HG02970 (cell line): Measurements from ENCODE around the gene SLC15A2.
"Not testable (repeated sequence)": the region's sequence is repeated elsewhere in the genome, so short reads cannot be mapped to it uniquely, and the experiment has no call there.

ENCODE experiments used
- ATAC-seq: cut with Tn5 transposase; IDR thresholded peaks from one replicate; pipeline ENCODE4 v1.9.1; 2021; ENCODE audit warnings: mild to moderate bottlenecking, moderate library complexity, moderate number of reproducible peaks; ENCODE audit not compliant: unreplicated experiment, low FRiP score

Gene SLC15A2

GRCh38 chr3:121918779-121919483 lies 24.7 kb downstream of the SLC15A2 start:
- ATAC-seq: no peak

DNA sequence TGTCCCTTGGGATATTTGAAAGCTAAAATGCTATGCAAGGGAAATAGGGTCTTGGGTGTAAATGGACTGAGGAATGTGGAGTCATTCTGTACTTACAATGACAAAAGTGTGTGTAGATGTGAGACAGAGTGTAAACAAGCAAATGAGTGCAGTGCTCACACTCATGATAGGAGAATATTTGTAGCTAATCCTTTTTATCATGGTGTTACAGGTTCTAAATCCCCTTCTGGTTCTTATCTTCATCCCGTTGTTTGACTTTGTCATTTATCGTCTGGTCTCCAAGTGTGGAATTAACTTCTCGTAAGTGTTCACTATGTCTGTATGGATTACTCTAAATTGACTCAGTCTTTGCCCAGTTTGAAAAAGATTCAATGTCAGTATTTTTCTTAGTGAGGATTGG lies 30.5 kb downstream of the SLC15A2 start:
- ATAC-seq: no peak

DNA sequence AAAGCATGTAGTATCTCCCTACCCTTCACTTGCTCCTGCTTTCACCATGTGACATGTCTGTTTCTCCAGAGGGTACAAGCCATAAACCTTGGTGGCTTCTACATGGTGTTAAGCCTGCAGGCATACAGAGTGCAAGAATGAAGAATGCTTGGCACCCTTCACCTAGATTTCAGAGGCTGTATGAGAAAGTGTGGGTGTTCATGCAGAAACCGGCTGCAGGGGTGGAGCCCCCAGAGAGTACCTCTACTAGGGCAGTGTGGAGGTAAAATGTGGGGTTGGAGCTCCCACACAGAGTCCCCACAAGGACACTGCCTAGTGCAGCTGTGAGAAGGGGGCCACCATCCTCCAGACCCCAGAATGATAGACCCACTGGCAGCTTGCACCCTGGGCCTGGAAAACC lies 32.2 kb downstream of the SLC15A2 start:
- no peak for ATAC-seq

GRCh38 chr3:121938141-121938855 lies 44.1 kb downstream of the SLC15A2 start:
- not testable (repeated sequence) for ATAC-seq

GRCh38 chr3:121941592-121941991 lies 47.4 kb downstream of the SLC15A2 start:
- ATAC-seq: no peak

- no peak for ATAC-seq
Observed at GRCh38 chr3:121942116-121942786, 48.0 kb downstream of the SLC15A2 start.

GRCh38 chr3:121943431-121943830 lies 49.2 kb downstream of the SLC15A2 start:
- no peak for ATAC-seq

- ATAC-seq: no peak
Observed at GRCh38 chr3:121948641-121949040, 54.4 kb downstream of the SLC15A2 start.

DNA sequence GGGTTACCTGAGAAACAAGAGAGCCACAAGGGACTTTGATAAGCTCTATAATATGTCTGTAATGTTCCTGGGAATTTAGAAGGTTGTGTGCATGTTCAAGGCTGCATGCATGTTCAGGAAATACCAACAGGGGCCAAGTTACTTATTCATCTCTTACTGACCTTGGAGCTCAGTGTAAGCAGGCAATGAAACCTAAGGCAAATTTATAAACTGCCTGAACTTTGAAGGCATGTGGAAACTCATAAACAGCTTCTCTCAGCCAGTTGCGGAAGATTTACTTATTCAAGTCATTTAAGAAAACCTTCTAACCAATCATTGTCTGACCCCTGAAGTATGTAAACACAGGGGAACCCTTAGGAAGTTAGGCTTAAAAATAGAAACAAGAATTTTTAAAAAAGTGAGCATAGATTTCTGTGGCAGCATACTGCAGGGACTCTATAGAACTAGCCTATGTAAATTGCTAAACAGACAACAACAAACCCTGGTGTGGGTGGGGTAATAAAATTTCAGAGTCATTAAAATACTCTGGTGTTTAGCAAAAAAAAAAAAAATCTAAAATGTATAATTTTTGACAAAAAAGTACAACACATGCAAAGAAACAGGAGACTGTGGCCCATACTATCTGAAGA lies 57.2 kb downstream of the SLC15A2 start:
- no peak for ATAC-seq

DNA sequence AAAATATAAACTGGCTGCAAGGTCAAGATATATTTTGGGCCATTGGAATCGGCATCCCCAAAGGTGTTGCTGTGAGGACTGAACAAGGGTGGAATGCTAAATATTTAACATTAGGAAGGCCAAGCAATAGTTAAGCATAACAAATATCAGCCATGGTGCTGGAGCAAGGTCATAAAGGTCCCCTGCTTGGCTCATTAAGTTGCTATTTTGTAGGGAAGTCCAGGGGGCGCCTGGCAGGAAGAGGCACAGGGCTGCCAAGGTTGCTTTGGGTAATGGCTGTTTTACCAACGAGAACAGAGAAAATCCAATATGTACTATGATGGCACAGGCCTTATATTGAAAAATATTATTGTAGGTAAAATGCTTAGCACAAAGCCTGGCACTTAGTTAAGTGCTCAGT lies 62.2 kb downstream of the SLC15A2 start:
- ATAC-seq: no peak

GRCh38 chr3:121957674-121958415 lies 63.6 kb downstream of the SLC15A2 start:
- no peak for ATAC-seq

- ATAC-seq: no peak
Observed at GRCh38 chr3:121958801-121959200, 64.6 kb downstream of the SLC15A2 start.

DNA sequence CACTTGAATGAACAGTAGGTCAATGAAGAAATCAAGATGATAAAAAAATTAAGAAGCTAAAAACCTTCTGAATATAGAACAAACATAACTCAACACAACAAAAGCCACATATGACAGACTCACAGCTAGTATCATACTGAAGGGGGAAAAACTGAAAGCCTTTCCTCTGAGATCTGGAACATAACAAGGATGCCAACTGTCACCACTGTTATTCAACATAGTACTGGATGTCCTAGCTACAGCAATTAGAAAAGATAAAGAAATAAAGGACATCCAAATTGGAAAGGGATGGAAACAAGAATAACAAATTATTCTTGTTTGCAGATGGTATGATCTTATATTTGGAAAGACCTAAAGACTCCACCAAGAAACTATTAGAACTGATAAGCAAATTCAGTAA lies 67.1 kb downstream of the SLC15A2 start:
- ATAC-seq: no peak

- ATAC-seq: no peak
Observed at GRCh38 chr3:121962443-121962842, 68.2 kb downstream of the SLC15A2 start.

DNA sequence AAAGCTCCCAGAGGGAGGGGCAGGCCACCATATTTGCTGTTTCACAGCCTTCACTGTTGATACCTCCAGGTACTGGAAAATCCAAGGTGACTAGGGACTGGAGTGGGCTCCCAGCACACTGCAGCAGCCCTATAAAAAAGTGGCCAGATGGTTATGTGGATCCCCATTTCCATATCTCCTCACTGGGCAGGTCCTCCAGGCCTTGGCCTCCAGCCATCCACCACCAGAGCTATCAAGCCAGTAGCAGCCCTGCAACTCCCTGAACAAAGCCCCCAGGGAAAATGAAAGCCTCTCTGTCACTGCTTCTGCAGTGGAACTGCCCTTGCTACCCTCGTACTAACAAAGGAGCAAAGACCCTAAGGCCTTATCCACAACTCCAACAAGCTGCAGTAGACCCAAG lies 69.4 kb downstream of the SLC15A2 start:
- ATAC-seq: no peak

GRCh38 chr3:121969631-121970030 lies 75.4 kb downstream of the SLC15A2 start:
- no peak for ATAC-seq

- ATAC-seq: no peak
Observed at GRCh38 chr3:121970047-121970446, 75.8 kb downstream of the SLC15A2 start.

DNA sequence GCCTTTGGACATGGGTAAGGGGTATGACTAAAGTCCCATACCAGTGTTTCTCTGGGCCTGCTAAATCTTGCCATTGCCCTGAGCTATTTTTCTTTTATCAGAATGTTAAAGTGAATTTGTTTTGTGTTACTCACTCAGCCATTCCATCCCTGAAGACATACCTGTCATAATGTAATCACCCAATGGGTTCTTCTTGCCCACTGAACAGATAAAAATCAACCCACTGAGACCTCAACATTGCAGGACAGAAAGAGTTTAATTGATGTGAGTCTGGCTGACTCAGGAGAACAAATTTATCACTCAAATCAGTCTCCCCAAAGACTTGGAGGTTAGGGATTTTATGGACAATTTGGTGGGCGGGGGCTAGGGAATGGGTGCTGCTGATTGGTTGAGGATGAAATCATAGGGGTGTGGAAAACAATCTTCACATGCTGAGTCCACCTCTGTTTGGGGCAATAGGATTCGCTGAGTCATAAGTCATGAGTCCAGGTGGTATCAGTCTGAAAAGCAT lies 80.5 kb downstream of the SLC15A2 start:
- no peak for ATAC-seq

DNA sequence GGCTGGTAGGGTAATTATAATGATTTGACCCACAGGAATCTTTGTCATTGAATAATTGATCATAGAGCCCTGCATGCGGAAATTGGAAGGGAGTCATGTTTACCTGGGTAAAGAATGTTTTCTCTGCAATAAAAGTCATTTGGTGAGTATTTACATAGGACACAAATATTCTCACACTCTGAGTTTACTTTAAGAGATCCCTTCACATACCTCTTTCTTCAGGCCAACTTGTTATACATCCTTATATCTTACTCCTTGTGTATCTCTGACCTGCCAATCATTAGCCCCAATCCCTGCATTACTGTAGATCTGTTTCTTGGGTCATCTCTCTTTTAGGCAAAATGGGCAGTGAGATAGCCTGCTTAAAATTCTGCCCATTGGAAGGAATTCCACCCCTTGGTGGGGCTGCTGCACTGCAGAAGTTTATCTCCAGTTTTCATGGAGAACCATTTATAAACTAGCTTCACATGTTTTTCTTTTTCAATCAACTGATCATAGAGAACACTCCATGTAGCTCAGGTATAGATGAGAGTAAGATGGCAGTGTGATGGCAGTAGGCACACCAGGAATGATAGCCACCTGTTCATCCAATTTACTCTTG lies 81.6 kb downstream of the SLC15A2 start:
- ATAC-seq: no peak

DNA sequence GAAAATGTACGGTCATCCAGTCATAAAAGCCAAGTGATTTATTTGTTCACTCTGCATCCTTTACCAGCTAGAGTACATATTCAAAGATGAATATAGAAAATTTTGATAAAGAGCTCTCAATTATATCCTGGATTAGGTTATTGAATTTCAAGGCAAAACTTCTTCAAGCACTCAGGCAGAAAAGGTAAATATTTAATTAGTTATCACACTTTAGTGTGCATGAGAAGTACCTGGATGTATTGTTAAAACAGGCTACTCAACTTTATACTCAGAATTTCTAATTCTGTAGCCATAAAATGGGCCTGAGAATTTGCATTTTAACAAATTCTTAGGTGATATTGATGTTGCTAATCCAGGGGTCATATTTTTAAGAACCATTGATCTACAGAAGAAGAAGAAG lies 82.5 kb downstream of the SLC15A2 start:
- no peak for ATAC-seq
